ENCODE measurements around the gene AP3B2. TPM values are rescaled to one million over a fixed set of nuclear protein-coding genes. Genes with fewer than 3 reads are reported as not detected.

The AP3B2 gene
- total and polyA plus RNA-seq, 4 donors: 0.10 to 0.33 TPM; not detected in 2

DNA sequence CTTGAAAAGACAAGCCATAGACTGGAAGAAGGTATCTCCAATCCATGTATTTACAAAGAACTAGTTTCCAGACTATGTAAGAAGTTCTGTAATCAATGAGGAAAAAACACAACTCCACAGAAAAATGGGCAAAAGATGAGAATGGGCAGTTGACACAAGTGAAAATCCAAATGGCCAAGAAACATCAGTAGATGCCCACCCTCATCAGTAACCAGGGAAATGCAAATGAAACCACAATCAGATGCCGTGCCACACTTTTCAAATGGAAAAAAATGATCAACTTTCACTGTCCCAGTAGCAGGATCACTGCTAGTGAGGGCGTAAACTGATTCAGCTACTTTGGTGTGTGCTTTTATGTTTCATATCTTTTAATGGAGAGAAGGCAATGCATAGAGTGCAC is 58.0 kb downstream of the AP3B2 start:
- 87% methylated on average over 2 of the region's 2 CpGs for WGBS
- TF ChIP-seq FOXA2 (IDR thresholded peaks at IDR 0.05): no peak
- no peak for TF ChIP-seq FOXA1 (IDR thresholded peaks at IDR 0.05)
- TF ChIP-seq, protein P1, sequence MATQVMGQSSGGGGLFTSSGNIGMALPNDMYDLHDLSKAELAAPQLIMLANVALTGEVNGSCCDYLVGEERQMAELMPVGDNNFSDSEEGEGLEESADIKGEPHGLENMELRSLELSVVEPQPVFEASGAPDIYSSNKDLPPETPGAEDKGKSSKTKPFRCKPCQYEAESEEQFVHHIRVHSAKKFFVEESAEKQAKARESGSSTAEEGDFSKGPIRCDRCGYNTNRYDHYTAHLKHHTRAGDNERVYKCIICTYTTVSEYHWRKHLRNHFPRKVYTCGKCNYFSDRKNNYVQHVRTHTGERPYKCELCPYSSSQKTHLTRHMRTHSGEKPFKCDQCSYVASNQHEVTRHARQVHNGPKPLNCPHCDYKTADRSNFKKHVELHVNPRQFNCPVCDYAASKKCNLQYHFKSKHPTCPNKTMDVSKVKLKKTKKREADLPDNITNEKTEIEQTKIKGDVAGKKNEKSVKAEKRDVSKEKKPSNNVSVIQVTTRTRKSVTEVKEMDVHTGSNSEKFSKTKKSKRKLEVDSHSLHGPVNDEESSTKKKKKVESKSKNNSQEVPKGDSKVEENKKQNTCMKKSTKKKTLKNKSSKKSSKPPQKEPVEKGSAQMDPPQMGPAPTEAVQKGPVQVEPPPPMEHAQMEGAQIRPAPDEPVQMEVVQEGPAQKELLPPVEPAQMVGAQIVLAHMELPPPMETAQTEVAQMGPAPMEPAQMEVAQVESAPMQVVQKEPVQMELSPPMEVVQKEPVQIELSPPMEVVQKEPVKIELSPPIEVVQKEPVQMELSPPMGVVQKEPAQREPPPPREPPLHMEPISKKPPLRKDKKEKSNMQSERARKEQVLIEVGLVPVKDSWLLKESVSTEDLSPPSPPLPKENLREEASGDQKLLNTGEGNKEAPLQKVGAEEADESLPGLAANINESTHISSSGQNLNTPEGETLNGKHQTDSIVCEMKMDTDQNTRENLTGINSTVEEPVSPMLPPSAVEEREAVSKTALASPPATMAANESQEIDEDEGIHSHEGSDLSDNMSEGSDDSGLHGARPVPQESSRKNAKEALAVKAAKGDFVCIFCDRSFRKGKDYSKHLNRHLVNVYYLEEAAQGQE (IDR thresholded peaks at IDR 0.05): no peak
- TF ChIP-seq RXRA (IDR thresholded peaks at IDR 0.05): no peak
- TF ChIP-seq, protein P2, sequence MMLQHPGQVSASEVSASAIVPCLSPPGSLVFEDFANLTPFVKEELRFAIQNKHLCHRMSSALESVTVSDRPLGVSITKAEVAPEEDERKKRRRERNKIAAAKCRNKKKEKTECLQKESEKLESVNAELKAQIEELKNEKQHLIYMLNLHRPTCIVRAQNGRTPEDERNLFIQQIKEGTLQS (IDR thresholded peaks at IDR 0.05): no peak
- TF ChIP-seq HNF4G (IDR thresholded peaks at IDR 0.05): no peak
- no peak for TF ChIP-seq SP1 (IDR thresholded peaks at IDR 0.05)
- TF ChIP-seq, protein P3, sequence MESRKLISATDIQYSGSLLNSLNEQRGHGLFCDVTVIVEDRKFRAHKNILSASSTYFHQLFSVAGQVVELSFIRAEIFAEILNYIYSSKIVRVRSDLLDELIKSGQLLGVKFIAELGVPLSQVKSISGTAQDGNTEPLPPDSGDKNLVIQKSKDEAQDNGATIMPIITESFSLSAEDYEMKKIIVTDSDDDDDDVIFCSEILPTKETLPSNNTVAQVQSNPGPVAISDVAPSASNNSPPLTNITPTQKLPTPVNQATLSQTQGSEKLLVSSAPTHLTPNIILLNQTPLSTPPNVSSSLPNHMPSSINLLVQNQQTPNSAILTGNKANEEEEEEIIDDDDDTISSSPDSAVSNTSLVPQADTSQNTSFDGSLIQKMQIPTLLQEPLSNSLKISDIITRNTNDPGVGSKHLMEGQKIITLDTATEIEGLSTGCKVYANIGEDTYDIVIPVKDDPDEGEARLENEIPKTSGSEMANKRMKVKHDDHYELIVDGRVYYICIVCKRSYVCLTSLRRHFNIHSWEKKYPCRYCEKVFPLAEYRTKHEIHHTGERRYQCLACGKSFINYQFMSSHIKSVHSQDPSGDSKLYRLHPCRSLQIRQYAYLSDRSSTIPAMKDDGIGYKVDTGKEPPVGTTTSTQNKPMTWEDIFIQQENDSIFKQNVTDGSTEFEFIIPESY (IDR thresholded peaks at IDR 0.05): no peak
- TF ChIP-seq YY1 (IDR thresholded peaks at IDR 0.05): no peak
- TF ChIP-seq NR2F2 (IDR thresholded peaks at IDR 0.05): no peak
- TF ChIP-seq HNF4A (conservative IDR thresholded peaks at IDR 0.05): no peak
- TF ChIP-seq, protein P4, sequence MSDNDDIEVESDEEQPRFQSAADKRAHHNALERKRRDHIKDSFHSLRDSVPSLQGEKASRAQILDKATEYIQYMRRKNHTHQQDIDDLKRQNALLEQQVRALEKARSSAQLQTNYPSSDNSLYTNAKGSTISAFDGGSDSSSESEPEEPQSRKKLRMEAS (IDR thresholded peaks at IDR 0.05): no peak
- TF ChIP-seq GABPA (IDR thresholded peaks at IDR 0.05 in 1 of 2, conservative IDR thresholded peaks at IDR 0.05 in 1 of 2): no peak
- TF ChIP-seq TAF1 (conservative IDR thresholded peaks at IDR 0.05): no peak
- TF ChIP-seq JUND (IDR thresholded peaks at IDR 0.05): no peak
- no peak for TF ChIP-seq RAD21 (IDR thresholded peaks at IDR 0.05)
- DNase-seq (ENCODE audit: low spot score): no peak

DNA sequence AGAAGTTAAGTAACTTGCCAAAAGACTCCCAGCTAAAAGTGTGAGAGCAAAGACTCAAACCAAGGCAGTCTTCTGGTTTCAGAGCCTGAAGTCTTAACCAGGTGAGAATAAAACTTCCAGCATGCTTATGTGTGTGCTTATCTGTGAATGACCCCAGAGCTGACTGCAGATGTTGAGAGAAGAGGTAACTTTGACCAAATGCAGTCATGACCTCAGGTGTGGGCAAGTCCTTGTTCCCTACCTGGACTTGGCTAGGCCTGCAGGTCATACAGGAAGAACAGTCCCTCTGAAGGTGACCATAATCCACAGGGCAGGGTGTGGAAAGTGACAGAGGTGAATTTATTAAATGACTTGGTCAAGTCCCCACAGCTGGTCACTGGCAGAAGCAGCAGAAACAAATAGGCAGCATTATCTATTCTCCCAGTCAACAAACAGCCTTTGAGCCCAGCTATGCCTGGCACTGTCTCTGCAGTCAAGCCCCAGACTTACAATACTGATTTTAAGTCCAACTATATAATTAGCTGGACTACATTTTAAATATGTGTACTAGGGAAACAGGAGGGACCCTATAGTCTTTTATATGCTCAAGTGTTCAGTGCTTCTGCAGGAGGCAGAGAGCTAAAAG is 59.5 kb downstream of the AP3B2 start:
- Histone ChIP-seq H3K27ac (ENCODE audit: low read depth in 1 of 2, low read length in 2 of 2) (no peak overlapping the region), H3K27me3 (ENCODE audit: control insufficient read depth in 4 of 4, insufficient read depth in 4 of 4, low read length in 3 of 4) (peaks cover 1 to 16% (median 6%) of the 10 kb centered on the region in 4 donors), H3K4me3 (ENCODE audit: low read depth in 1 of 3, low read length in 3 of 3) (no peak overlapping the region), H3K4me1 (ENCODE audit: control insufficient read depth in 4 of 4, insufficient read depth in 4 of 4, low read length in 3 of 4) (peaks cover 4 to 16% (median 10%) of the 10 kb centered on the region in 4 donors), H3K9me3 (ENCODE audit: control insufficient read depth in 4 of 4, low read length in 3 of 4) (no peaks in the 10 kb centered on the region), H3K9ac (ENCODE audit: low read depth in 1 of 2, low read length in 2 of 2) (no peak overlapping the region), H3K36me3 (ENCODE audit: control insufficient read depth in 4 of 4, insufficient read depth in 3 of 4, low read depth in 1 of 4, low read length in 3 of 4) (no peaks in the 10 kb centered on the region)
- no peak for DNase-seq (ENCODE audit: low spot score)
- no peak for TF ChIP-seq GABPA (IDR thresholded peaks at IDR 0.05 in 1 of 2, conservative IDR thresholded peaks at IDR 0.05 in 1 of 2)
- TF ChIP-seq YY1 (IDR thresholded peaks at IDR 0.05): no peak
- TF ChIP-seq, protein P2 (IDR thresholded peaks at IDR 0.05): no peak

More for the DNA sequence above, 58.0 kb downstream of the AP3B2 start:
- Histone ChIP-seq H3K27me3 (ENCODE audit: control insufficient read depth in 4 of 4, insufficient read depth in 4 of 4, low read length in 3 of 4) (peaks cover 0 to 6% (median 4%) of the 10 kb centered on the region in 4 donors), H3K27ac (ENCODE audit: low read depth in 1 of 2, low read length in 2 of 2) (no peak overlapping the region), H3K9me3 (ENCODE audit: control insufficient read depth in 4 of 4, low read length in 3 of 4) (no peaks in the 10 kb centered on the region), H3K36me3 (ENCODE audit: control insufficient read depth in 4 of 4, insufficient read depth in 3 of 4, low read depth in 1 of 4, low read length in 3 of 4) (no peaks in the 10 kb centered on the region), H3K4me3 (ENCODE audit: low read depth in 1 of 3, low read length in 3 of 3) (no peak overlapping the region), H3K9ac (ENCODE audit: low read depth in 1 of 2, low read length in 2 of 2) (no peak overlapping the region), H3K4me1 (ENCODE audit: control insufficient read depth in 4 of 4, insufficient read depth in 4 of 4, low read length in 3 of 4) (peaks cover 4 to 14% (median 9%) of the 10 kb centered on the region in 4 donors)

Data from liver (tissue), 9 donors.